HCT116 (cell line): ENCODE results near the gene CRISP1. TPM values are rescaled to one million over a fixed set of nuclear protein-coding genes. Genes with fewer than 3 reads are reported as not detected.

Experiments
- ATAC-seq: fragments of 200-7000 bp; cut with Tn5 transposase; 2 replicates; pipeline ENCODE4 v1.9.1; 2020; ENCODE audit warnings: mild to moderate bottlenecking, moderate library complexity
- BruUV-seq: library from RNA; stranded (reverse); fragments of 400-500 nt; replicated peaks from 2 replicates; lab custom pipeline; 2021; lab: Mats Ljungman, UMichigan
- CTCF ChIA-PET: fragments of 300-600 bp; sonication (Branson Sonifier 250); formaldehyde crosslinking; loops from one replicate; lab custom pipeline; 2021; ENCODE audit warnings: antibody characterized with exemption; lab: Charles Lee
- POLR2A ChIA-PET: fragments of 300-600, 350-600 bp; sonication (Branson Sonifier 250); formaldehyde crosslinking; loops from one replicate; lab custom pipeline; 2021; ENCODE audit warnings: antibody characterized with exemption; lab: Charles Lee
- RAD21 ChIA-PET, 2 experiments: fragments of 300-600 bp; sonication (Branson Sonifier 250); formaldehyde crosslinking; loops; one replicate each; lab custom pipeline; 2023; ENCODE audit warnings: low total read pairs in 2 of 2; ENCODE audit not compliant: uncharacterized antibody in 2 of 2, unreplicated experiment in 2 of 2, low non-redundant PET in 1 of 2; lab: Charles Lee
- DNase-seq: peaks from one replicate; pipeline ENCODE4 v3.0.0-alpha.2; 2010; ENCODE audit warnings: low read depth, low spot score
- H2AFZ ChIP-seq: fragments of 200-600 bp; shearing (Covaris generic), sonication (generic); 2 replicates; pipeline ENCODE4 v1.6.1; 2017; ENCODE audit warnings: low read depth, mixed run types, mixed read lengths, antibody characterized with exemption, low read length; ENCODE audit not compliant: poor library complexity, severe bottlenecking
- H3K27ac ChIP-seq: 2 replicates; pipeline ENCODE4 v1.5.1; 2012; ENCODE audit warnings: low read depth, low read length
- H3K27me3 ChIP-seq: fragments of 200-600 bp; sonication (generic); 2 replicates; pipeline ENCODE4 v1.6.1; 2016; ENCODE audit warnings: mixed run types, low read length, mixed read lengths; ENCODE audit not compliant: insufficient read depth
- H3K36me3 ChIP-seq, 2 experiments: fragments of 200-500 bp in 1 of 2; fragments of 200-600 bp in 1 of 2; sonication (Bioruptor generic) in 1 of 2; sonication (generic) in 1 of 2; 2 replicates each; pipeline versions ENCODE4 v1.5.1 to v1.6.1; 2014 to 2016; ENCODE audit warnings: low read length in 2 of 2, inconsistent platforms in 1 of 2, mixed read lengths in 1 of 2, mixed run types in 1 of 2; ENCODE audit not compliant: insufficient read depth in 2 of 2, control insufficient read depth in 1 of 2
- H3K4me1 ChIP-seq, 2 experiments: fragments of 200-600 bp in 1 of 2; sonication (generic) in 1 of 2; 2 replicates each; pipeline versions ENCODE4 v1.5.1 to v1.6.1; 2012 to 2017; ENCODE audit warnings: low read length in 2 of 2, inconsistent platforms in 1 of 2, mild to moderate bottlenecking in 1 of 2, mixed read lengths in 1 of 2, mixed run types in 1 of 2, moderate library complexity in 1 of 2; ENCODE audit not compliant: insufficient read depth in 2 of 2, control insufficient read depth in 1 of 2
- H3K4me2 ChIP-seq: fragments of 200-600 bp; sonication (generic); 2 replicates; pipeline ENCODE4 v1.6.1; 2017; ENCODE audit warnings: mixed run types, low read length, mixed read lengths
- H3K4me3 ChIP-seq, 2 experiments: fragments of 200-600 bp in 1 of 2; sonication (generic) in 1 of 2; replicated peaks in 1 of 2; 2 replicates each; pipeline ENCODE4 v1.5.1; 2011 to 2016; ENCODE audit warnings: low read length in 2 of 2, control low read depth in 1 of 2, low read depth in 1 of 2, mild to moderate bottlenecking in 1 of 2, mixed read lengths in 1 of 2, mixed run types in 1 of 2
- H3K79me2 ChIP-seq: fragments of 200-600 bp; sonication (generic); 2 replicates; pipeline ENCODE4 v1.6.1; 2017; ENCODE audit warnings: mild to moderate bottlenecking, mixed run types, low read length, moderate library complexity, mixed read lengths; ENCODE audit not compliant: insufficient read depth
- H3K9ac ChIP-seq: fragments of 200-600 bp; sonication (generic); 2 replicates; pipeline ENCODE4 v1.6.1; 2016; ENCODE audit warnings: low read length, mixed read lengths
- H3K9me2 ChIP-seq: fragments of 200-600 bp; sonication (generic), shearing (Covaris generic); 2 replicates; pipeline ENCODE4 v1.6.1; 2017; ENCODE audit warnings: mixed run types, mild to moderate bottlenecking, moderate library complexity; ENCODE audit not compliant: insufficient read depth
- H3K9me3 ChIP-seq, 2 experiments: fragments of 200-500 bp in 1 of 2; fragments of 200-600 bp in 1 of 2; sonication (Bioruptor generic) in 1 of 2; sonication (generic) in 1 of 2; 2 replicates each; pipeline ENCODE4 v1.6.1; 2014 to 2017; ENCODE audit warnings: low read length in 2 of 2, mixed read lengths in 2 of 2, inconsistent platforms in 1 of 2, low read depth in 1 of 2, mild to moderate bottlenecking in 1 of 2, mixed run types in 1 of 2, moderate library complexity in 1 of 2; ENCODE audit not compliant: control insufficient read depth in 1 of 2, insufficient read depth in 1 of 2
- H4K20me1 ChIP-seq: fragments of 200-600 bp; sonication (generic), shearing (Covaris generic); 2 replicates; pipeline ENCODE4 v1.6.1; 2017; ENCODE audit warnings: mixed run types, mild to moderate bottlenecking, moderate library complexity; ENCODE audit not compliant: insufficient read depth
- CBX3 ChIP-seq: IDR thresholded peaks from 2 replicates; pipeline ENCODE4 v1.6.1; 2012; ENCODE audit warnings: low read depth
- CEBPB ChIP-seq: IDR thresholded peaks from 2 replicates; pipeline ENCODE4 v1.6.1; 2012; ENCODE audit warnings: low read depth
- EGR1 ChIP-seq: IDR thresholded peaks from 2 replicates; pipeline ENCODE4 v1.6.1; 2012; ENCODE audit warnings: low read depth
- ELF1 ChIP-seq: IDR thresholded peaks from 2 replicates; pipeline ENCODE4 v1.6.1; 2012; ENCODE audit warnings: low read depth, borderline replicate concordance
- EZH2 ChIP-seq: fragments of 200-600 bp; sonication (generic); IDR thresholded peaks from 2 replicates; pipeline ENCODE4 v1.6.1; 2017; ENCODE audit warnings: antibody characterized with exemption, mixed run types
- FOSL1 ChIP-seq: IDR thresholded peaks from 2 replicates; pipeline ENCODE4 v1.6.1; 2012; ENCODE audit warnings: low read depth
- POLR2AphosphoS5 ChIP-seq: IDR thresholded peaks from 2 replicates; pipeline ENCODE4 v1.6.1; 2011; ENCODE audit warnings: mild to moderate bottlenecking, low read depth, low read length, moderate library complexity
- SIN3A ChIP-seq: IDR thresholded peaks from 2 replicates; pipeline ENCODE4 v1.6.1; 2012; ENCODE audit warnings: low read depth
- SRF ChIP-seq: IDR thresholded peaks from 2 replicates; pipeline ENCODE4 v1.6.1; 2012; ENCODE audit warnings: low read depth
- ZNF274 ChIP-seq: fragments of 200-500 bp; sonication (Bioruptor generic); IDR thresholded peaks from 2 replicates; pipeline ENCODE4 v1.6.1; 2014; ENCODE audit warnings: mild to moderate bottlenecking, low read depth, low read length, inconsistent platforms
- intact Hi-C: fragments of 100-400 bp; cut with micrococcal nuclease; formaldehyde crosslinking; loops from 2 replicates; pipeline ENCODE4 v1.10.0; 2022
- total RNA-seq: library from RNA; stranded (reverse); gene quantifications from one replicate; pipeline ENCODE4 v1.2.1, GENCODE V29; 2021; ENCODE audit not compliant: unreplicated experiment
- TF ChIP-seq, protein P1 (sequence below): IDR thresholded peaks from 2 replicates; pipeline ENCODE4 v1.6.1; 2012

CRISP1 gene
- total RNA-seq, 1 experiment from 2014 or later, result not detected

DNA sequence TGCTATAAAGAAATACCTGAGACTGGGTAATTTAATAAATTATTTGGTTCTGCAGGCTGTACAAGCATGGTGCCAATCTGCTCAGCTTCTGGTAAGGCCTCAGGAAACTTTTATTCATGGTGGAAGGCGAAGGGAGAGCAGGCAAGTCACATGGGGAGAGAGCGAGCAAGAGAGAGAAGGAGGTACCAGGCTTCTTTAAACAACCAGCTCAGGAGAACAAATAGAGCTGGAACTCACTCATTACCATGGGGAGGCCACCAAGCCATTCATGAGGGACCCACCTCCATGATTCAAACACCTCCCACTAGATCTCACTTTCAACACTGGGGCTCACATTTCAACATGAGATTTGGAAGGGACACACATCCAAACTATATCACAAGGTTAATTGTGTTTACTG, 44.9 kb upstream of the CRISP1 start:
- TF ChIP-seq ZNF274, result no peak
- no peak for TF ChIP-seq CBX3
- TF ChIP-seq, protein P1, sequence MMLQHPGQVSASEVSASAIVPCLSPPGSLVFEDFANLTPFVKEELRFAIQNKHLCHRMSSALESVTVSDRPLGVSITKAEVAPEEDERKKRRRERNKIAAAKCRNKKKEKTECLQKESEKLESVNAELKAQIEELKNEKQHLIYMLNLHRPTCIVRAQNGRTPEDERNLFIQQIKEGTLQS, result no peak
- TF ChIP-seq, all 23 proteins: peak for 0
- H3K79me2 ChIP-seq, result no peaks in the 10 kb centered on the region
- H3K4me3 ChIP-seq, result no peak overlapping the region
- POLR2A ChIA-PET, result no interaction called here
- H3K27ac ChIP-seq, result no peak overlapping the region
- DNase-seq (no peak), ATAC-seq (no peak)
- intact Hi-C loops, result no loop called here
- BruUV-seq, result no TSS peak
- H4K20me1 ChIP-seq, result no peaks in the 10 kb centered on the region
- no peaks in the 10 kb centered on the region for H3K27me3 ChIP-seq
- H3K9me2 ChIP-seq, result no peaks in the 10 kb centered on the region
- RAD21 ChIA-PET, result no interaction called here
- CTCF ChIA-PET, result no interaction called here
- H2AFZ ChIP-seq, result no peak overlapping the region
- no peaks in the 10 kb centered on the region for H3K36me3 ChIP-seq
- H3K9me3 ChIP-seq, result no peaks in the 10 kb centered on the region
- H3K9ac ChIP-seq, result no peak overlapping the region
- no peak overlapping the region for H3K4me2 ChIP-seq
- H3K4me1 ChIP-seq, result no peaks in the 10 kb centered on the region

DNA sequence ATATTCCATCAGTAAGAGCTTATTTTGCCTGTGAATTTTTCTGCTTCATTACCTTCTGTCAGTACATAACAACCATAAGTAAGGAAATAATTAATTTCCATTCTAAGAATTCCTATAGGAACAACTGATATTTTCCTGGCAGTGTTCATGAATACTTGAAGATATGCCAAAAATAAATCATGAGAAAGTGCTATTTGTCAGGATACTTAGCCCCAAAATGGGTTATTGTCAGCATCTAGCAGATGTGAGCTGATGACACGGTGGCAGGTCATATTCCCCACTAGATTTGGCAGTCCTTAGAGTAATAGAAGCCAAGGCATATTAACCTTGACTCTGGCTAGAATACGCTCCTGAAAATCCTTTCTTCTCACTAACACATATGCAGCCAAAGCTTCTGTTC, 43.2 kb upstream of the CRISP1 start:
- H3K4me2 ChIP-seq, result no peak overlapping the region
- no peak overlapping the region for H3K27ac ChIP-seq
- intact Hi-C loops, result no loop called here
- CTCF ChIA-PET, result no interaction called here
- POLR2A ChIA-PET, result no interaction called here
- ATAC-seq, result no peak
- TF ChIP-seq ZNF274, result no peak
- TF ChIP-seq, protein P1, result no peak
- no peak for TF ChIP-seq CEBPB
- TF ChIP-seq EZH2, result no peak
- no peak for TF ChIP-seq FOSL1
- no peak for TF ChIP-seq ELF1
- no peak for TF ChIP-seq SRF
- no peak for TF ChIP-seq EGR1
- TF ChIP-seq POLR2AphosphoS5, result no peak
- TF ChIP-seq SIN3A, result no peak
- TF ChIP-seq, all 23 proteins: peak for 0
- H3K9me3 ChIP-seq, result no peaks in the 10 kb centered on the region
- H3K9ac ChIP-seq, result no peak overlapping the region
- no peak for DNase-seq
- no peaks in the 10 kb centered on the region for H3K9me2 ChIP-seq
- RAD21 ChIA-PET, result no interaction called here
- H3K79me2 ChIP-seq, result no peaks in the 10 kb centered on the region
- H4K20me1 ChIP-seq, result no peaks in the 10 kb centered on the region
- H3K27me3 ChIP-seq, result no peaks in the 10 kb centered on the region
- H3K36me3 ChIP-seq, result no peaks in the 10 kb centered on the region
- no peaks in the 10 kb centered on the region for H3K4me1 ChIP-seq
- BruUV-seq, result no TSS peak
- H2AFZ ChIP-seq, result no peak overlapping the region
- H3K4me3 ChIP-seq, result no peak overlapping the region
